ENCODE data around the gene METTL23.

DNA sequence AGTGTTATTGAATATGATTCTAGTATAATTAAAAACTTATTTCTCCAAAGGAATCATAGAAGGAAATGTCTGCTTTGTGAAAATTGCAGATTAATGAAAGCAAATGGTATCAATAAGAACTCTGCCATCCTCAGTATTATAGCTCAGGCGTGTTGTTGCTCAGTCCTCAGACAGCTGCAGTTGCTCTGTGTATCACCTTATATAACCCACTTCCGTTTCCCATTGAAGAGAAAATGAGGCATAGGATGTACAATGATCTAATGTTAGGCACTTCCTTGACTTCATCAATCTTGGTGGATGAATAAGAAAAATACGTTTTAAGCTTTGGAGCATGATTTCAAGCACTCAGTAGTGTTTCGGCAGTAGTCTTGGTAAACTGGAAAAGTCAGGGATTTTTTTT is 25.4 kb downstream of the METTL23 start:
- TF ChIP-seq EZH2 (IDR thresholded peaks at IDR 0.05) (no peak), POLR2AphosphoS5 (IDR thresholded peaks at IDR 0.05; ENCODE audit: borderline replicate concordance, low read depth, low read length) (no peak)
